Right lobe of liver (tissue), 6 donors: ENCODE results near the gene TOMT. TPM values are rescaled to one million over a fixed set of nuclear protein-coding genes. Genes with fewer than 3 reads are reported as not detected.

Source experiments
- ATAC-seq, 4 donors: fragments of 200-7000 bp; cut with Tn5 transposase; one replicate each; pipeline ENCODE4 v1.9.1; 2020; ENCODE audit warnings: mild to moderate bottlenecking in 4 of 4, moderate library complexity in 4 of 4
- DNase-seq, 3 donors: peaks; one replicate each; pipeline ENCODE4 v3.0.0-alpha.2; 2020
- H3K27ac ChIP-seq, 3 donors: fragments of 200-600 bp; one replicate each; pipeline ENCODE4 v1.8.0; 2022
- H3K27me3 ChIP-seq, 2 donors: fragments of 200-600 bp; one replicate each; pipeline ENCODE4 v1.8.0; 2022
- H3K36me3 ChIP-seq, 4 donors: fragments of 200-600 bp; sonication (generic) in 1 of 4; one replicate each; pipeline versions ENCODE4 v1.5.1 to v1.8.0; 2017 to 2022; ENCODE audit warnings: control low read depth in 1 of 4
- H3K4me1 ChIP-seq, 4 donors: fragments of 200-600 bp; sonication (generic) in 1 of 4; one replicate each; pipeline versions ENCODE4 v1.5.1 to v1.8.0; 2017 to 2022; ENCODE audit warnings: control low read depth in 1 of 4
- H3K4me3 ChIP-seq, 3 donors: fragments of 200-600 bp; one replicate each; pipeline ENCODE4 v1.8.0; 2022
- H3K9me3 ChIP-seq, 4 donors: fragments of 200-600 bp; sonication (generic) in 1 of 4; one replicate each; pipeline versions ENCODE4 v1.5.1 to v1.8.0; 2017 to 2022; ENCODE audit warnings: control low read depth in 1 of 4
- POLR2A ChIP-seq: fragments of 450-650 bp; IDR thresholded peaks from one replicate; pipeline ENCODE4 v1.6.1; 2017; ENCODE audit warnings: antibody characterized with exemption, mild to moderate bottlenecking
- WGBS: methylation state at CpG from one replicate; pipeline ENCODE4 v1.1.6; 2018; ENCODE audit warnings: low coverage, low lambda C conversion rate; ENCODE audit not compliant: insufficient coverage; ENCODE audit errors: missing lambda C conversion rate; 5-methylcytosine and 5-hydroxymethylcytosine counted together
- intact Hi-C, 2 donors: fragments of 100-400 bp; cut with DNase I; formaldehyde crosslinking; loops; one replicate each; pipeline versions ENCODE4 v1.11.2 to v1.14.1; 2022
- microRNA-seq, 2 donors: library from miRNA; unstranded; fragments of <30 nt; microRNA quantifications; one replicate each; pipeline ENCODE4, GENCODE V29; 2019 to 2020
- small RNA-seq, 2 experiments: library from RNA; depleted of rRNA; stranded (forward); fragments of <200 nt; gene quantifications; one replicate each; pipeline ENCODE3, GENCODE V24; 2016
- total RNA-seq, 6 experiments: library from RNA; depleted of rRNA in 2 of 6; stranded (reverse); fragments of >200 nt in 2 of 6; fragmentation: NEBNext Ultra II Directional in 3 of 6; extraction: Animal tissue kit (Norgen Biotek cat#: 25700) in 3 of 6; gene quantifications; one replicate each; pipeline versions ENCODE4 v1.1.0 to v1.2.4, GENCODE V29; 2016 to 2023
- TF ChIP-seq, protein P1 (sequence below), 4 donors: fragments of 200-600 bp in 3 of 4; fragments of 450-650 bp in 1 of 4; IDR thresholded peaks; one replicate each; pipeline versions ENCODE4 v1.5.1 to v1.8.0; 2016 to 2022; ENCODE audit warnings: antibody characterized with exemption in 4 of 4, mild to moderate bottlenecking in 2 of 4
- donor health status: DM: no; HTN: yes; CAD: no.
- donor health status: DM: no; HTN: no; CAD: no.
- donor health status: DM: no; HTN: no; CAD: no.
- donor health status: DM: no; HTN: yes; CAD: no.
- donor health status: DM: no; HTN: yes; CAD: no.

TOMT gene
- total RNA-seq, 6 experiments from 2014 or later: 0.17 to 0.29 TPM; not detected in 4

- no peaks in the 10 kb centered on the region for H3K4me1 ChIP-seq
Observed at GRCh38 chr11:72155751-72156150, 50.0 kb downstream of the TOMT start.

GRCh38 chr11:72157131-72157530 is 51.4 kb downstream of the TOMT start:
- Histone ChIP-seq H3K4me1 (no peaks in the 10 kb centered on the region), H3K9me3 (no peaks in the 10 kb centered on the region), H3K27me3 (no peaks in the 10 kb centered on the region), H3K4me3 (no peak overlapping the region), H3K27ac (no peak overlapping the region), H3K36me3 (no peaks in the 10 kb centered on the region)
- no peak for DNase-seq
- no peak for ATAC-seq
- intact Hi-C loops: no loop called here
- 66% methylated on average over 4 of the region's 4 CpGs for WGBS
- no peak for TF ChIP-seq POLR2A
- TF ChIP-seq, protein P1, sequence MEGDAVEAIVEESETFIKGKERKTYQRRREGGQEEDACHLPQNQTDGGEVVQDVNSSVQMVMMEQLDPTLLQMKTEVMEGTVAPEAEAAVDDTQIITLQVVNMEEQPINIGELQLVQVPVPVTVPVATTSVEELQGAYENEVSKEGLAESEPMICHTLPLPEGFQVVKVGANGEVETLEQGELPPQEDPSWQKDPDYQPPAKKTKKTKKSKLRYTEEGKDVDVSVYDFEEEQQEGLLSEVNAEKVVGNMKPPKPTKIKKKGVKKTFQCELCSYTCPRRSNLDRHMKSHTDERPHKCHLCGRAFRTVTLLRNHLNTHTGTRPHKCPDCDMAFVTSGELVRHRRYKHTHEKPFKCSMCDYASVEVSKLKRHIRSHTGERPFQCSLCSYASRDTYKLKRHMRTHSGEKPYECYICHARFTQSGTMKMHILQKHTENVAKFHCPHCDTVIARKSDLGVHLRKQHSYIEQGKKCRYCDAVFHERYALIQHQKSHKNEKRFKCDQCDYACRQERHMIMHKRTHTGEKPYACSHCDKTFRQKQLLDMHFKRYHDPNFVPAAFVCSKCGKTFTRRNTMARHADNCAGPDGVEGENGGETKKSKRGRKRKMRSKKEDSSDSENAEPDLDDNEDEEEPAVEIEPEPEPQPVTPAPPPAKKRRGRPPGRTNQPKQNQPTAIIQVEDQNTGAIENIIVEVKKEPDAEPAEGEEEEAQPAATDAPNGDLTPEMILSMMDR (IDR thresholded peaks at IDR 0.05): no peak

More at GRCh38 chr11:72155751-72156150, 50.0 kb downstream of the TOMT start:
- 80% methylated on average over 4 of the region's 4 CpGs for WGBS
- ATAC-seq (no peak), DNase-seq (no peak)
- H3K36me3 ChIP-seq: no peaks in the 10 kb centered on the region
- H3K27ac ChIP-seq: no peak overlapping the region
- no peak for TF ChIP-seq POLR2A
- TF ChIP-seq, protein P1 (IDR thresholded peaks at IDR 0.05): no peak
- no peak overlapping the region for H3K4me3 ChIP-seq
- intact Hi-C loops: no loop called here
- no peaks in the 10 kb centered on the region for H3K27me3 ChIP-seq
- H3K9me3 ChIP-seq: no peaks in the 10 kb centered on the region

Small RNA genes lying within 50 kb of the gene (microRNA-seq; reads per million reads assigned to microRNA genes)
- 0 to 0.29 reads per million in 2 donors for gene MIR3165

Small RNA genes lying within 50 kb of the gene (small RNA-seq; reads per million reads assigned to genes)
- gene MIR3165: 0 reads per million in 2 experiments

Other genes with a start within 250 kb of the TOMT start
- not detected for gene DEFB131B, start 227.5 kb upstream of the TOMT start, total RNA-seq
- 1 to 10 TPM in 5 of 6 experiments, under 1 TPM in 1; 0.74 to 4.1 (median 2.2) TPM for gene XNDC1N, start 177.3 kb upstream of the TOMT start, total RNA-seq
- gene RNF121, start 176.9 kb upstream of the TOMT start, total RNA-seq: 10 to 100 TPM; 14.8 to 23.7 (median 18.9) TPM
- gene IL18BP, start 107.0 kb upstream of the TOMT start, total RNA-seq: 10 to 100 TPM in 1 of 6 experiments, 1 to 10 TPM in 5; 2.2 to 13.0 (median 3.7) TPM
- gene NUMA1, start 25.4 kb upstream of the TOMT start, total RNA-seq: 10 to 100 TPM; 47.3 to 62.5 (median 54.5) TPM
- gene LRRC51, start 25.1 kb upstream of the TOMT start, total RNA-seq: 1 to 10 TPM; 3.3 to 9.0 (median 6.1) TPM
- gene LAMTOR1, start 2.6 kb upstream of the TOMT start, total RNA-seq: 10 to 100 TPM; 30.3 to 92.2 (median 38.7) TPM
- 10 to 100 TPM; 11.8 to 17.0 (median 14.2) TPM for gene ANAPC15, start 6.8 kb downstream of the TOMT start, total RNA-seq
- under 1 TPM in 3 of 6 experiments, not detected in 3; 0.27 to 0.98 (median 0.75) TPM for gene FOLR3, start 29.8 kb downstream of the TOMT start, total RNA-seq
- not detected for gene FOLR1, start 86.2 kb downstream of the TOMT start, total RNA-seq
- 10 to 100 TPM in 2 of 6 experiments, 1 to 10 TPM in 4; 3.3 to 28.3 (median 8.6) TPM for gene FOLR2, start 110.9 kb downstream of the TOMT start, total RNA-seq
- gene INPPL1, start 118.8 kb downstream of the TOMT start, total RNA-seq: 10 to 100 TPM; 23.2 to 46.5 (median 37.4) TPM
- gene PHOX2A, start 138.3 kb downstream of the TOMT start, total RNA-seq: not detected